ENCODE results near the gene ZDHHC9.

The ZDHHC9 gene

DNA sequence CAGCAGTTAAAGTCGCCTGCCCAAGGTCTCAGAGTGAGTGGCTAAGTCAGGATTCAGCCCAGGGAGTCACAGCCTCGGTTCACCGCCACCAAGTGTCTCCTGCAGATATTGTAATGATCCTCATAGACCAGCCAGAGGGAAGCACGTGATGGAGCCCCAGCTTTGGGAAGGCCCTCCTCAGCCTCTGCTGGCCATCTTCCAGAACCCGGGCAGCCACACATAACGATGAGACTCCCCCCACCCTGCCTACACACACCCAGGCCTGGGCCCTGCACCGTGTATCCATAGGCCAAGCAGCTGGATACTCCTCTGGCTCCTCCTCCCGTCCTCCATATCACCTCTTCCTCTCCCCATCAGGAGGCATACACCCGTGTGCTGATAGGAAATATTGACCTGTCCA lies 83.5 kb downstream of the ZDHHC9 start:
- Histone ChIP-seq H4K91ac (ENCODE audit: low read depth, low read length) (no peak overlapping the region), H3K18ac (ENCODE audit: low read length) (no peak overlapping the region), H3K79me1 (ENCODE audit: low read length) (no peaks in the 10 kb centered on the region), H3K23ac (ENCODE audit: low read length) (no peak overlapping the region), H4K12ac (ENCODE audit: low read depth, low read length) (no peak overlapping the region), H3K27ac (ENCODE audit: low read depth, low read length) (no peak overlapping the region), H4K8ac (ENCODE audit: low read depth, low read length) (no peak overlapping the region), H3K79me2 (ENCODE audit: control insufficient read depth, insufficient read depth, low read length, poor library complexity) (no peaks in the 10 kb centered on the region), H2AK5ac (ENCODE audit: low read length) (no peak overlapping the region), H2BK5ac (ENCODE audit: low read depth, low read length, poor library complexity) (no peak overlapping the region), H3K4ac (ENCODE audit: low read depth, low read length) (no peak overlapping the region), H3K4me1 (ENCODE audit: control insufficient read depth in 1 of 2, insufficient read depth in 2 of 2, low read length in 2 of 2) (no peaks in the 10 kb centered on the region), H2BK12ac (ENCODE audit: low read length) (no peak overlapping the region), H3K9ac (ENCODE audit: low read length) (no peak overlapping the region), H3K4me3 (ENCODE audit: low read depth, low read length) (no peak overlapping the region), H3K4me2 (ENCODE audit: low read length) (no peak overlapping the region), H3K9me3 (ENCODE audit: insufficient read depth, low read depth, low read length) (no peaks in the 10 kb centered on the region), H3K27me3 (ENCODE audit: insufficient read depth, low read length) (no peaks in the 10 kb centered on the region), H3K14ac (ENCODE audit: low read length) (no peak overlapping the region), H3K36me3 (ENCODE audit: control insufficient read depth in 1 of 2, insufficient read depth in 2 of 2, low read length in 2 of 2) (no peaks in the 10 kb centered on the region), H2AFZ (ENCODE audit: insufficient read depth, low read length, poor library complexity) (no peak overlapping the region), H2BK120ac (ENCODE audit: insufficient read depth, low read length, poor library complexity) (no peak overlapping the region)
- no peak for DNase-seq
- no CpG with 5 or more reads among the region's 9 CpGs for WGBS (ENCODE audit: extremely low coverage, insufficient coverage, insufficient read length)

GRCh38 chrX:129759576-129760061 lies 84.1 kb downstream of the ZDHHC9 start:
- H2AK5ac ChIP-seq (ENCODE audit: low read length): no peak overlapping the region
- no peak overlapping the region for H4K91ac ChIP-seq (ENCODE audit: low read depth, low read length)
- no CpG with 5 or more reads among the region's 14 CpGs for WGBS (ENCODE audit: extremely low coverage, insufficient coverage, insufficient read length)
- no peak overlapping the region for H3K27ac ChIP-seq (ENCODE audit: low read depth, low read length)
- H3K4me2 ChIP-seq (ENCODE audit: low read length): no peak overlapping the region
- no peak overlapping the region for H2BK5ac ChIP-seq (ENCODE audit: low read depth, low read length, poor library complexity)
- no peak overlapping the region for H3K4ac ChIP-seq (ENCODE audit: low read depth, low read length)
- no peak overlapping the region for H2BK120ac ChIP-seq (ENCODE audit: insufficient read depth, low read length, poor library complexity)
- H3K14ac ChIP-seq (ENCODE audit: low read length): no peak overlapping the region
- DNase-seq: peak; percentile 39 to 59
- H3K27me3 ChIP-seq (ENCODE audit: insufficient read depth, low read length): no peaks in the 10 kb centered on the region
- no peaks in the 10 kb centered on the region for H3K9me3 ChIP-seq (ENCODE audit: insufficient read depth, low read depth, low read length)
- H3K4me1 ChIP-seq (ENCODE audit: control insufficient read depth in 1 of 2, insufficient read depth in 2 of 2, low read length in 2 of 2): no peaks in the 10 kb centered on the region
- H2AFZ ChIP-seq (ENCODE audit: insufficient read depth, low read length, poor library complexity): peak overlapping the region; percentile 17
- H3K79me1 ChIP-seq (ENCODE audit: low read length): no peaks in the 10 kb centered on the region
- H3K9ac ChIP-seq (ENCODE audit: low read length): no peak overlapping the region
- H3K18ac ChIP-seq (ENCODE audit: low read length): no peak overlapping the region
- no peak overlapping the region for H4K12ac ChIP-seq (ENCODE audit: low read depth, low read length)
- no peak overlapping the region for H3K4me3 ChIP-seq (ENCODE audit: low read depth, low read length)
- H2BK12ac ChIP-seq (ENCODE audit: low read length): no peak overlapping the region
- H4K8ac ChIP-seq (ENCODE audit: low read depth, low read length): no peak overlapping the region
- H3K79me2 ChIP-seq (ENCODE audit: control insufficient read depth, insufficient read depth, low read length, poor library complexity): no peaks in the 10 kb centered on the region
- no peaks in the 10 kb centered on the region for H3K36me3 ChIP-seq (ENCODE audit: control insufficient read depth in 1 of 2, insufficient read depth in 2 of 2, low read length in 2 of 2)
- no peak overlapping the region for H3K23ac ChIP-seq (ENCODE audit: low read length)

GRCh38 chrX:129755779-129756650 lies 87.7 kb downstream of the ZDHHC9 start:
- no peak overlapping the region for H2BK120ac ChIP-seq (ENCODE audit: insufficient read depth, low read length, poor library complexity)
- H3K27me3 ChIP-seq (ENCODE audit: insufficient read depth, low read length): no peaks in the 10 kb centered on the region
- no peak overlapping the region for H2BK5ac ChIP-seq (ENCODE audit: low read depth, low read length, poor library complexity)
- H3K36me3 ChIP-seq (ENCODE audit: control insufficient read depth in 1 of 2, insufficient read depth in 2 of 2, low read length in 2 of 2): no peaks in the 10 kb centered on the region
- no peak overlapping the region for H3K23ac ChIP-seq (ENCODE audit: low read length)
- H2BK12ac ChIP-seq (ENCODE audit: low read length): no peak overlapping the region
- H3K9me3 ChIP-seq (ENCODE audit: insufficient read depth, low read depth, low read length): no peaks in the 10 kb centered on the region
- H3K4me2 ChIP-seq (ENCODE audit: low read length): no peak overlapping the region
- H3K4me1 ChIP-seq (ENCODE audit: control insufficient read depth in 1 of 2, insufficient read depth in 2 of 2, low read length in 2 of 2): no peaks in the 10 kb centered on the region
- no peak overlapping the region for H4K12ac ChIP-seq (ENCODE audit: low read depth, low read length)
- DNase-seq: no peak
- no peak overlapping the region for H3K9ac ChIP-seq (ENCODE audit: low read length)
- WGBS (ENCODE audit: extremely low coverage, insufficient coverage, insufficient read length): no CpG with 5 or more reads among the region's 18 CpGs
- H3K79me1 ChIP-seq (ENCODE audit: low read length): no peaks in the 10 kb centered on the region
- no peak overlapping the region for H3K27ac ChIP-seq (ENCODE audit: low read depth, low read length)
- H4K91ac ChIP-seq (ENCODE audit: low read depth, low read length): no peak overlapping the region
- H3K4me3 ChIP-seq (ENCODE audit: low read depth, low read length): no peak overlapping the region
- H4K8ac ChIP-seq (ENCODE audit: low read depth, low read length): no peak overlapping the region
- H3K4ac ChIP-seq (ENCODE audit: low read depth, low read length): no peak overlapping the region
- H2AK5ac ChIP-seq (ENCODE audit: low read length): no peak overlapping the region
- no peak overlapping the region for H3K14ac ChIP-seq (ENCODE audit: low read length)
- no peak overlapping the region for H2AFZ ChIP-seq (ENCODE audit: insufficient read depth, low read length, poor library complexity)
- no peaks in the 10 kb centered on the region for H3K79me2 ChIP-seq (ENCODE audit: control insufficient read depth, insufficient read depth, low read length, poor library complexity)
- H3K18ac ChIP-seq (ENCODE audit: low read length): no peak overlapping the region

GRCh38 chrX:129754056-129755024 lies 89.3 kb downstream of the ZDHHC9 start:
- no CpG with 5 or more reads among the region's 22 CpGs for WGBS (ENCODE audit: extremely low coverage, insufficient coverage, insufficient read length)
- no peak overlapping the region for H3K18ac ChIP-seq (ENCODE audit: low read length)
- no peak overlapping the region for H3K27ac ChIP-seq (ENCODE audit: low read depth, low read length)

More at GRCh38 chrX:129754056-129755024, 89.3 kb downstream of the ZDHHC9 start:
- H3K14ac ChIP-seq (ENCODE audit: low read length): no peak overlapping the region
- H4K12ac ChIP-seq (ENCODE audit: low read depth, low read length): no peak overlapping the region
- no peaks in the 10 kb centered on the region for H3K36me3 ChIP-seq (ENCODE audit: control insufficient read depth in 1 of 2, insufficient read depth in 2 of 2, low read length in 2 of 2)
- no peaks in the 10 kb centered on the region for H3K79me1 ChIP-seq (ENCODE audit: low read length)
- H3K9me3 ChIP-seq (ENCODE audit: insufficient read depth, low read depth, low read length): no peaks in the 10 kb centered on the region
- H2AK5ac ChIP-seq (ENCODE audit: low read length): no peak overlapping the region
- no peak overlapping the region for H3K4me3 ChIP-seq (ENCODE audit: low read depth, low read length)
- no peak overlapping the region for H2BK120ac ChIP-seq (ENCODE audit: insufficient read depth, low read length, poor library complexity)
- H3K4me1 ChIP-seq (ENCODE audit: control insufficient read depth in 1 of 2, insufficient read depth in 2 of 2, low read length in 2 of 2): no peaks in the 10 kb centered on the region
- H2BK5ac ChIP-seq (ENCODE audit: low read depth, low read length, poor library complexity): no peak overlapping the region
- H3K79me2 ChIP-seq (ENCODE audit: control insufficient read depth, insufficient read depth, low read length, poor library complexity): no peaks in the 10 kb centered on the region
- H3K27me3 ChIP-seq (ENCODE audit: insufficient read depth, low read length): no peaks in the 10 kb centered on the region
- no peak overlapping the region for H2AFZ ChIP-seq (ENCODE audit: insufficient read depth, low read length, poor library complexity)
- H4K91ac ChIP-seq (ENCODE audit: low read depth, low read length): no peak overlapping the region
- DNase-seq: no peak
- H3K23ac ChIP-seq (ENCODE audit: low read length): no peak overlapping the region
- no peak overlapping the region for H4K8ac ChIP-seq (ENCODE audit: low read depth, low read length)
- H3K4ac ChIP-seq (ENCODE audit: low read depth, low read length): no peak overlapping the region
- no peak overlapping the region for H3K4me2 ChIP-seq (ENCODE audit: low read length)
- H3K9ac ChIP-seq (ENCODE audit: low read length): no peak overlapping the region
- no peak overlapping the region for H2BK12ac ChIP-seq (ENCODE audit: low read length)
